GM18502 (cell line): ENCODE results near the gene RNF111.
"Not testable (repeated sequence)": the region's sequence is repeated elsewhere in the genome, so short reads cannot be mapped to it uniquely, and the experiment has no call there.

Experiments
- ATAC-seq: cut with Tn5 transposase; IDR thresholded peaks from one replicate; pipeline ENCODE4 v1.9.1; 2021; ENCODE audit warnings: mild to moderate bottlenecking; ENCODE audit not compliant: unreplicated experiment, poor library complexity

RNF111 gene

GRCh38 chr15:58994906-58995453, 7.5 kb downstream of the RNF111 start:
- no peak for ATAC-seq

DNA sequence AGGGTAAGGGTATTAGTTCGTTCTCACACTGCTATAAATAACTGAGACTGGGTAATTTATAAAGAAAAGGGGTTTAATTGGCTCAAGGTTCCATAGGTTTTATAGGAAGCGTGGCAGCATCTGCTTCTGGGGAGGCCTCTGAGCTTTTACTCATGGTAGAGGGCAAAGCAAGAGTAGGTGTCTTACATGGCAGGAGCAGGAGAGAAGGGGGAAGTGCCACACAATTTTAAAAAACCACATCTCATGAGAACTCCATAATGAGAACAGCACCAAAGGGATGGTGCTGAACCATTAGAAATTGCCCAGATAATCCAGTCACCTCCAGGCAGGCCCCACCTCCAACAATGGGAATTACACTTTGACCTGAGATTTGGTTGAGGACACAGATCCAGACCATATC, 12.2 kb downstream of the RNF111 start:
- no peak for ATAC-seq

- not testable (repeated sequence) for ATAC-seq
These were observed 12.8 kb downstream of the RNF111 start for GRCh38 chr15:59000251-59000650.

DNA sequence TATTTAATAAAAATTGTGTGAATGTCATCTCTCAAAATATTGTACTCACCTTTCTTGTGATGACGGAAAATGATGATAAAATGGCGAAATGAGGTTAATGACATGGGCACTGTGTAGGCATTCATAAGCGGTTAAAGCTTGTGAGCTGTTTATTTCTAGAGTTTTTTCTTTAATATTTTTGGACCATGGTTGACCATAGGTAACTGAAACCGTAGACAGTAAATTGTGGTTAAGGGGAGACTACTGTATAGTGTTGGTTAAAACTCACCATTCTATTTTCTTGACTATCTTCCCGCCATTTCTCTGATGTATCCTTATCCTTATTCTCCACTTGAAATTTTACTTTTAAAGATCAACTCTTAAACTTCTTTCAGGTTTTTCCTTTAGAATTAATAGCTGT, 14.5 kb downstream of the RNF111 start:
- ATAC-seq = no peak

GRCh38 chr15:59002418-59002859, 15.0 kb downstream of the RNF111 start:
- no peak for ATAC-seq

GRCh38 chr15:59005579-59005978, 18.1 kb downstream of the RNF111 start:
- no peak for ATAC-seq

DNA sequence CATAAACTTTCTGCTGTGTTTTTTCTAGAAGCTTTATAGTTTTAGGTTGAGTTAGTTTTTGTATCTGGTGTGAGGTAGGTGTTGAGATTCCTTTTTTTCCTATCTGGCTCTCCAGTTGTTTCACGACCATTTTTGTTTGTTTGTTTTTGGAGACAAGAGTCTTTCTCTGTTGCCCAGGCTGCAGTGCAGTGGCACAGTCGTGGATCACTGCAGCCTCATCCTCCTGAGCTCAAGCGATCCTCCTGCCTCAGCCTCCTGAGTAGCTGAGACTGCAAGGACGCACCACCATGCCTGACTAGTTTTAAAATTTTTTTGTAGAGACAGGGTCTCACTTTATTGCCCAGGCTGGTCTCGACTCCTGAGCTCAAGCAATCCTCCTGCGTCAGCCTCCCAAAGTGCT, 20.6 kb downstream of the RNF111 start:
- no peak for ATAC-seq

DNA sequence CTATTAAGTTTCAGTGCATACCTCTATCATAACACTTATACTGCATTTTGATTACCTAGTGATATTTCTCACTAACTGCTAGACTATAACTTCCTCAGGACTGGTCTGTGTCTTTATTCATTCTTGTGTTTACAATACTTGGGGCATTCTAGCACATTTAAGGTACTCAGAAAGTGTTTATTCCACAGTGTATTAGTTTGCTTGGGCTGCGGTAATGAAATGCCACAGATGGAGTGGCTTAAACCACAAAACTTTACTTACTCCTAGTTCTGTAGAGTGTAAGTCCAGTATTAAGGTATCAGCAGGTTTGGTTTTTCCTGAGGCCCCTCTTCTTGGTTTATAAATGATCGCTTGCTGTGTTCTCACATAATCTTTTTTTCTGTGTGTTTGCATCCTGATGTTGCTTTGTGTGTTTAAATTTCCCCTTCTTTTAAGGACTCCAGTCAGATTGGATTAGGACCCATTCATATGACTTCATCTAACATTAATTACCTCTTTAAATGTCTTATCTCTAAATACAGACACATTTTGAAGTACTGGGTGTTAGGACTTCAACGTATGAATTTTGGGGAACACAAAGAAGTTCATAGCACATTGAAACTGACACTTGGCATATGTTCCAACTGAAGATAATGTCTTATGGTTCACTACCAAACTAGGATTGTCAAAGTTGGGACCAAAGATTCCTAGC, 23.9 kb downstream of the RNF111 start:
- ATAC-seq = no peak

DNA sequence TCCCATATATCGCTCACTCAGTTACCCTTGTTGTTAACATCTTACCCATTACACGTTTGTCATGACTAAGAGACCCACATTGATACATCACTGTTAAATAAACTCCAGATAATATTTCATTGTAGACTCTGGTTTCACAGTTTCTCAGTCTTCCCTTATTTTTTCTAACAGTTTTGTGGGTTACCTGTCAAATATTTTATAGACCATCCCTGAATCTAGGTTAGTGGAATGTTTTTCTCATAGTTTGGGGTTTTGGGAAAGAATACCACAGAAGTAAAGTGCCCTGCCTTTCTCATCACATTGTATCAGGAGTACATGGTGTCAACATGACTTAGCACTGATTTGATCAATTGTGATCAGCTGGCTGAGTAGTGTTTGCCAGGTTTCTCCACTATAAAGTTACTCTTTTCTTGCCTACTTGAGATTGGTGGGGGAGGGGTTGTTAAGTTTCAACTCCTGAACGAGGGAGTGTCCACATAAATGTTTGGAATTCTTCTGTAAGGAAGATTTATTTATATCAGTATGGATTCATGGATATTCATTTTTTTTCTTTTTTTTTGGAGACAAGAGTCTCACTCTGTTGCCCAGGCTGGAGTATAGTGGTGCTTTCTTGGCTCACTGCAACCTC, 25.9 kb downstream of the RNF111 start:
- no peak for ATAC-seq

DNA sequence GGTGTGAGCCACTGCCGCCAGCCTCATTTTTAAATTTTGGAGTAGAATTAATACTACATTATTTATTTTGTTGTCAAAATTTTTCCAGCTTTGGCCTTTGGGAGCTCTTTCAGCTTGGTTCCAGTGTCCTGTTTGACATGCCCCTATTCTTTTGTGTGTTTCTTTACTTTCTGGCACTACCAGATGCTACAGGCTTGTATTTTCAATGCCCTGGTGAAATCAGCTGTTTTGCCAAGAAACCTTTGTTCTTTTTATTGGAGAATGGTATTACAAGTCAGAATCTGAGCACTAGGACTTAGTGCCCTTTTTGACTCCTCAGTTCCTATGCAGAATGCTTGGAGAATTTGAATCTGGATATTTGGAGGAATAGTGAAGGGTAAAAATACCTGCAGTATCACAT, 26.6 kb downstream of the RNF111 start:
- ATAC-seq = no peak

- ATAC-seq = no peak
These were observed 30.0 kb downstream of the RNF111 start for GRCh38 chr15:59017449-59017848.

DNA sequence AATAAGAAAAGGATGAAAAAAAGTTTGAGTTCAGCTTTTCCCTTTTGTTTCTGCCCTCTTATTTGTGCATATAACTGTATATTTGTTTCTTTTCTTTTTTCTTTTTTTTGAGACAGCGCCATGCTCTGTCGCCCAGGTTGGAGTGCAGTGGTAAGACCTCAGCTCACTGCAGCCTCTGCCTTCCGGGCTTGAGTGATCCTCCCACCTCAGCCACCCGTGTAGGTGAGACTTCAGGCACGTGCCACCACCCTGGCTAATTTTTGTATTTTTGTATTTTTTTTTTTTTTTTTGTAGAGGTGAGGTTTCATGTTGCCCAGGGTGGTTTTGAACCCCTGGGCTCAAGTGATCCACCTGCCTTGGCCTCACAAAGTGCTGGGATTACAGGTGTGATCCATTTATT, 31.4 kb downstream of the RNF111 start:
- no peak for ATAC-seq

- ATAC-seq = no peak
These were observed 32.9 kb downstream of the RNF111 start for GRCh38 chr15:59020322-59020721.

- no peak for ATAC-seq
These were observed 34.7 kb downstream of the RNF111 start for GRCh38 chr15:59022188-59022587.

DNA sequence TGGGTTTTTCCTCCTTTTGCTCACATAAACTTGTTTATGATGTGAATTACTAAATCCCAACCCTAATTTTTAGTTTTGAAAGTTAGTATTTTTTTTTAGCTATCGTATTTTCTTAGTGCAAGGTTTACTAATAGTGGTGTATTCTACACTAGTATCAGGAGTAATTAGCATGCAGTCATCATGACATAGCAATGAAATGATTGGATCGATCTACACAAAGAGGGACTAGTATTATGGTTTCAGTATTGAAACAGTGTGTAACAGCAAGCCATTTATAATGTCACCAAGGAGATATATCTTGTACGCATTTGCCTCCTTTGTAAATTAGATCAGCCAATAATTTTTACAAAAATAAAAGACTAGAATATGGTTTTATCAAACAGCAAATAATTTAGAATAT, 38.7 kb downstream of the RNF111 start:
- no peak for ATAC-seq

DNA sequence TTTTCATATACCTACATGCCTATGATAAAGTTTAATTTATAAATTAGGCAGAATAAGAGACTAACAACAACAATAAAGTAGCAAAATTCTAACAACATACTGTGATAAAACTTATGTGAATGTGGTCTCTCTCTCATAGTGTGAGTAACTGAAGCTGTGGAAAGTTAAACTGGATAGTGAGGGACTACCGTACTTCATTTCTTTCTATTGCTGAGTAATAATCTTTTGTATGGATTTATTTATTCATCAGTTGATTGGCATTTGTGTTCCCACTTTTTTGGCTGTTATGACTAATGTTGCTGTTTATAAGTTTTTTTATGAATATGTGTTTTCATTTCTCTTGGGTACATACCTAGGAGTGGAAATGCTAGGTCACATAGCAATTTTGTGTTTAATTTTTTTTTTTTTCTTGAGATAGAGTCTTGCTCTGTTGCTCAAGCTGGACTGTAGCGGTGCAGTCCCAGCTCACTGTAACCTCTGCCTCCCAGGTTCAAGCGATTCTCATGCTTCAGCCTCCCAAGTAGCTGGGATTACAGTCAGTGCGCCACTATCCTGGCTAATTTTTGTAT, 41.0 kb downstream of the RNF111 start:
- no peak for ATAC-seq

DNA sequence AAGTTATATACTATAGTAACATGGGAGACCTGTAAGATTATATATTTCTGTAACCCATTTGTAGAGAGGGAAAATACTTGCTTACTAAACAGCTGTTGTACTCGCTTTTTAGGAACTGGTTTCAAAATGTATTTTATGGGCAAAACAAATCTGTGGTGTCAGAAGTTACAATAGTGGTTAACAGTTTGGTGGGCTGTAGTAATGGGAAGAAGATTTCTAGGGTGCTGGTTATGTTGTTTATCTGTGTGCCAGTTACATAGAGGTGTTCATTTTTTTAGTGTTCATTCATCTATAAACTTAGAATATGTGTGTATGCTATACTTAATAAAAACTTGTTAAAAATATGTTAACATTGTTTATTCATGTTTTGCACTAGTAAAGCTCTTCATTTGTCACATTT, 42.1 kb downstream of the RNF111 start:
- ATAC-seq = no peak

DNA sequence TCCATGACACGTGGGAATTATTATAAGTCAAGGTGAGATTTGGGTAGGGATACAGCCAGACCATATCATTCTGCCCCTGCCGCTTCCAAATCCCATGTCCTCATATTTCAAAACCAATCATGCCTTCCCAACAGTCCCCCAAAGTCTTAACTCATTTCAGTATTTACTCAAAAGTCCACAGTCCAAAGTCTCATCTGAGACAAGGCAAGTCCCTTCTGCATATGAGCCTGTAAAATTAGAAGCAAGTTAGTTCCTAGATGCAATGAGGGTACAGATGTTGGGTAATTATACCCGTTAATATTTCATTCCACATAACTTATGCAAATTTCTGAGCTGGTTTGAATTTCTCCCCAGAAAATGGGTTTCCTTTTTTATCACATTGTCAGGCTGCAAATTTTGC, 47.7 kb downstream of the RNF111 start:
- no peak for ATAC-seq

DNA sequence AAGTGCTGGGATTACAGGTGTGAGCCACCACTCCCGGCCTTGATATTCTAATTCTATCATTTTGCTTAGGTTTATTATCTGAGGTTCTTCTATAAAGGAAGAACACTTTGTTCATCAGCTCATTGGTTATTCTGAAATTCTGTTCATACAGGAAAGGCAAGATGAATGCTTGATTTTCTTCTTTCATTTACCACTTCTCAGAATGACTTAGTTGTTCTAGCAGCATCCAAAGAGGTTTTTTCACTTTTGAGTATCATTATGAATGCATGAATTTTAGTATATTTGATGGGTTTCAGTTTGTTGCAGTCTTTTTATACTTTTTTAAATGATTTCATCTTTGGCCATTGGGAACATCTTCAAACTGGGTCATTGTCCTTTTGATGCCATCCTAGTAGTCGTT, 51.8 kb downstream of the RNF111 start:
- ATAC-seq = no peak

DNA sequence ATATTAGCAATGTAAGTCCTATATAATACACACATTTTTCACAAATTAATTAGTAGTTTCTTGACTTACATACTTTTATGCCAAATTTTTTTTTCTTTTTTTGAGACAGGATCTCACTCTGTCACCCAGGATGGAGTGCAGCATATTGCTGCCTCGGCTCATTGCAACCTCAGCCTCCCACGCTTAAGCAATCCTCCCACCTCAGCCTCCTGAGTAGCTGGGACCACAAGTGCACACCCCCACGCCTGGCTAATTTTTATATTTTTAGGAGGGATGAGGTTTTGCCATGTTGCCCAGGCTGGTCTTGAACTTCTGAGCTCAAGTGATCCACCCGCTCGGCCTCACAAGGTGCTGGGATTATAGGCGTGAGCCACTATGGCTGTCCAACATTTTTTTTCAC, 54.6 kb downstream of the RNF111 start:
- ATAC-seq = no peak

- no peak for ATAC-seq
These were observed 61.4 kb downstream of the RNF111 start for GRCh38 chr15:59048897-59049296.
